Measurements from ENCODE around the gene HOXC5.

The HOXC5 gene

DNA sequence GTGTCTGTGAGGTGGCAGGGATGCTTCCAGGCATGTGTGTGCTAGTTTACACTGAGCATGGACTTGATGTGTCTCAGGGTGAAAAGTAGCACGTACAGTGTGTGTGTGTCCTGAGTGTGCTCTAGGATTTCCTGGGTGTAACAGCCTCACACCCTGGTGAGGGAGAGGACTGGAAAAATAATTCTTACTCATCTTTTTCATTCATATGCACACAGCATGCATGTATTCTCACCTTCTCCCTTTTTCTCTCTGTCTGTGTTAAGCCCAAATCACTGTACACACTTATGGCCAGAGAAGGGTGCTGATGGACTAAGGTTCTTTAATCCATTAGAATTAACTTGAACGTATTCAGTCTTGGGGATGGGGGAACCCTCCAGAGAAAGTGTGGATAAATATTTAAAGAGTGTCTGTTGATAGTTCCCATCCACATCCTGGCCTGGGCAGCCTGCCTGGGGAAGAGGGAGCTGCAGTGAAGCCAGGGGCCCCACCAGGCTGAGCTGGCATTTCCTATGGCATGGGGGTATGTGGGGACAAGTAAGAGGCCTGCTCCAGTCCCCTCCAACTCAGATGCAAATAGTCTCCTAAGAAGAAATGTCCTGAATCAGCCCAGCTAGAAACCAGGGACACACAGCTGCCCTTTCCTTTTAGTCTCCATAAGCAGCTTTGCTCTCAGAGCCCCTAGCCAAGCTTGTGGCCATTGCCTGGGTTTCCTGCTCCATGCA is 25.2 kb upstream of the HOXC5 start:
- no peak for DNase-seq

DNA sequence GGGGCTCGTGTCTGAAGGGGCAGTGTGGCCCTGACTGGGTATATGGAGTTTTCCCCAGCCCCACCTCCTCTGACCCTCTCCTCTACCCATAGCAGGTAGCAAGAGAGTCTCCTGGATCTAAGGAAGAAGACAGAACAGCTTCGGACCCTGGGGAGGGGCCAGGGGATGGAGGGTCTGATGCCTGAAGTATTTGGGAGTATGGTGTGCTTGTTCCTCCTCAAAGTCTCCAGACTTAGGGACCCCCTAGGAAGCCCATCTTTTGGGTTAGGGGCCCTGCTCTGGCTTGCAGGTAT is 24.6 kb upstream of the HOXC5 start:
- no peak for DNase-seq

DNA sequence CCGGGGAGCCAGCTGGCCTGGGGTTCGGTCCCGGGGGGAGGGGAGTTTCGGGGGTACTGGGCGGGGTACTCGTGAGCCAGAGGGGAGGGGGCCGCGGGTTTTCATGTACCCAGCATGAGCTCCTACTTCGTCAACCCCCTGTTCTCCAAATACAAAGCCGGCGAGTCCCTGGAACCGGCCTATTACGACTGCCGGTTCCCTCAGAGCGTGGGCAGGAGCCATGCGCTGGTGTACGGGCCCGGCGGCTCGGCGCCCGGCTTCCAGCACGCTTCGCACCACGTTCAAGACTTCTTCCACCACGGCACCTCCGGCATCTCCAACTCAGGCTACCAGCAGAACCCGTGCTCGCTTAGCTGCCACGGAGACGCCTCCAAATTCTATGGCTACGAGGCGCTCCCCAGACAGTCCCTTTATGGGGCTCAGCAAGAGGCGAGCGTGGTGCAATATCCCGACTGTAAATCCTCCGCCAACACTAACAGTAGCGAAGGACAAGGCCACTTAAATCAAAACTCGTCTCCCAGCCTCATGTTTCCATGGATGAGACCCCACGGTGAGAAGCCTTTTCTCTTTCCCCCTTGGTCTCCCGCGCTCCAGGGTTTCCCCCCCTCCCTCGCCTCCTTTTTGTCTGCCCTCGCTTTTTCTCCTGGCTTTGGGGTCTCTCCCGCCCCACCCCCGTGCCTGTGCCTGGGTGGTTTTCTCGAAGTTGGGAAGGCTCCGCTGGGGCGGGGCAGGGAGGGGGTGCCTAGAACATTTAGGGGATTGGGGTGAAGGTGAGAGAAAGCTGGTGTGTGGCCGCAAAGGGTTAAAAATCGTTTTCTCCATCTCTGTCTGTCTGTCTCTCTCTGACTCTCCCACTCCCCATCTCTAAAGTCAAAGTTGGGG is 23.4 kb upstream of the HOXC5 start:
- no peak for DNase-seq

DNA sequence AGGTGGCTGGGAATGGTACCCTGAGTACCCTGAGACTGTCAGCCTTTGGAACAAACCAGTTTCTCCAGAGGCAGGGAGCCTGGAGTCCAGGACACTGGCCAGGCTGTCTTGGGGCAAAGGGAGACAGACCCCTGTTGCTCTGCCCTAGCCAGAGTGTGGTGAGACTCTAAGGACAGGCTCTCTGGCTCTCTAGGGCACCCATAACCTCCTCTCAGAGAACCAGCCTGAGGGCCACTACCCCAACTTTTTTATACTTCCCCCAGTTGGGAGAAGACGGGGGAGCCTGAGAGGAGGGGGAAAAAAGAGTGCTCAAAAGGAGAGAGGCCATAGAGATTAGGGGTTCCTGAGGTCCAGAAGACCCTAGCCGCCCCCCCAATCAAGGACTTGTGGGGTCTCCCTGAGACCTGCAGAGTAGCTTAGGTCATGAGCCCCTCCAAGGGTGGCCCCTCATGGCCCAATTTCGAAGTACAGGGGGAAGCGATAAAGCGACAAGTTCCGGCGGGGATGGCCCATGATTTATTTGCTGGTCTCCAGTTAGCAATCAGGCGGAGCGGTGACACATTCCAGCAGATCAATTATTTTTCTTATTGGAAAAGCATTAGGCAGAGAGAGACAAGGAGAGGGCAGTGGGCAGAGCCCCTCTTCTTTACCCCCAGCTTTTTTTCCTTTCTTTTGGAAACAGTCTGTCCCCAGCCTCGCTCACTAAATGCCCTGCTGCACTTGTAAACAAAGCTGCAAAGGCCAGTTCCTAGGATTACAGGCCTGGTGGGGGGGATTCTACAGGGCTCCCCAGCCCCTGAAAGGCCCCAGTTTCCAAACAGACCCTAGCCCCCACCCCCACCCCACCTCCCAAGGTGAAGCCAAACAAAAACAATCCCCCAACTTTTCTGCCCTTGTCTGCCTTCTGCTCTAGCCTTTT is 22.5 kb upstream of the HOXC5 start:
- no peak for DNase-seq

- DNase-seq = no peak
Measured at GRCh38 chr12:54010972-54011664, 21.7 kb upstream of the HOXC5 start.

- DNase-seq = no peak
Measured at GRCh38 chr12:54011665-54012532, 21.0 kb upstream of the HOXC5 start.

GRCh38 chr12:54012631-54013409 is 20.0 kb upstream of the HOXC5 start:
- no peak for DNase-seq

- no peak for DNase-seq
Measured at GRCh38 chr12:54014377-54015017, 18.4 kb upstream of the HOXC5 start.

DNA sequence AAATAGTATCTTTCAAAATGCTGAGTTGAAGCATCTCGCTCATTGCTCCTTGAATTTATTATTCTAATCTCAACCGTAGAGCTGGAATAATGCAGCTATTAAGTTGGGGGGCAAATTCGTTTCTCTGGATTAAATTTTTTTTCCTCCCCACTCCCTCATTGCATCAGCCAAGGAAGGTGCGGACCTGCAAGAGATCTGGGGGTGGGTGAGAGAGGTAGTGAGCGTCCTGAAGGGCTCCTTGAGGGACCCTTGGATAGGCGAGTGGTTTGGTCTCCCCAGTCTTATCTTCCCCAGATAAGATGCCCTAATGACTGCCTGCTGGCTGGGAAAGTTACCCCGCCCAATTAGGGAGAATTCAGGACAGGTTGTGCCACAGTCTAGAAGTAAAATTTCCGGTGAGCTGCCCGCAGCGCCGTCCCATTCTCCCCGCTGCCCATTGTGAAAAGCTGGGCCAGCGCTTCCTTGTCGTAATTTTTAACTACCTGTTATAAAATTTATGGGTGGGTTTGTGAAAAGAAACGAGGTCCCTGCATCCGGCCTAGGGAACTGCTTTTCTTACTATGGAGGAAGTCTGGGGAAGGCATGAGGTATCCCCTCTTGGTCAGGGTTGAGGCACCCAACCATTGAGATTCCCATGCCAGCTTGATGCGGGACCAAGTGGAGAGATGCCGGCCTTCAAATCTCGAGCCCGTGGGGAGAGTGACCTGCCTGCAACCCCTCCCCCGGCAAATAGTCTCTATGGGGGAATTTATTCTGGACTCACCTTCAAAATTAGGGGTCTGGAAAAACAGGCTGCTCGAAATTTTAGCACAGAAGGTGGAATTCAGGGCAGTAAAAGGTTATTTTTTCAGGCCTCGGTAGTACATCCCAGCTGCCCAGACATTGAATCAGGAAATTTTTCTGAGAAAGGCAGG is 17.6 kb upstream of the HOXC5 start:
- DNase-seq = no peak

GRCh38 chr12:54016051-54016450 is 16.8 kb upstream of the HOXC5 start:
- DNase-seq = no peak

GRCh38 chr12:54016478-54016964 is 16.3 kb upstream of the HOXC5 start:
- peak; percentile 71 to 81 (median 79) for DNase-seq

DNA sequence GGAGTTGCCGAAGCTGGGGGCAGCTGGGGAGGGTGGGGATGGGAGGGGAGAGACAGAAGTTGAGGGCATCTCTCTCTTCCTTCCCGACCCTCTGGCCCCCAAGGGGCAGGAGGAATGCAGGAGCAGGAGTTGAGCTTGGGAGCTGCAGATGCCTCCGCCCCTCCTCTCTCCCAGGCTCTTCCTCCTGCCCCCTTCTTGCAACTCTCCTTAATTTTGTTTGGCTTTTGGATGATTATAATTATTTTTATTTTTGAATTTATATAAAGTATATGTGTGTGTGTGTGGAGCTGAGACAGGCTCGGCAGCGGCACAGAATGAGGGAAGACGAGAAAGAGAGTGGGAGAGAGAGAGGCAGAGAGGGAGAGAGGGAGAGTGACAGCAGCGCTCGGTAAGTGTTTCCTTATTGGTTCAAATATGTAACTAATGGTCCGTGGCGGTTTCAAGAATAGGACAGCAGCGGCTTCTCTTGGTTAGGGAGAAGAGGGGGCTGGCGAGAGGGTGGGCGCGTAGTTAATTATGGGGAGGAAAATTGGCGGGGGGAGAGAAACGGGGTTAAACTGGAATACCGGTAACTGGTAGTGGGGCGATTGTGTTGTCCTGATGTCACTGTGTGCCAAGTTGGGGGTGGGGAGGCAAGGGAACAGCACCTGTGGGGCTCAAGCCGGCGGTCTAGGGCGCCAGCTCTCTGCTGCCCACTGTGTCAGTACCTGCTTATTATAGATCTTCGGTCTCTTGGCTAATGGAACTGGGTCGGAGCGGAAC is 15.6 kb upstream of the HOXC5 start:
- peak; percentile 82 to 98 (median 97) for DNase-seq

DNA sequence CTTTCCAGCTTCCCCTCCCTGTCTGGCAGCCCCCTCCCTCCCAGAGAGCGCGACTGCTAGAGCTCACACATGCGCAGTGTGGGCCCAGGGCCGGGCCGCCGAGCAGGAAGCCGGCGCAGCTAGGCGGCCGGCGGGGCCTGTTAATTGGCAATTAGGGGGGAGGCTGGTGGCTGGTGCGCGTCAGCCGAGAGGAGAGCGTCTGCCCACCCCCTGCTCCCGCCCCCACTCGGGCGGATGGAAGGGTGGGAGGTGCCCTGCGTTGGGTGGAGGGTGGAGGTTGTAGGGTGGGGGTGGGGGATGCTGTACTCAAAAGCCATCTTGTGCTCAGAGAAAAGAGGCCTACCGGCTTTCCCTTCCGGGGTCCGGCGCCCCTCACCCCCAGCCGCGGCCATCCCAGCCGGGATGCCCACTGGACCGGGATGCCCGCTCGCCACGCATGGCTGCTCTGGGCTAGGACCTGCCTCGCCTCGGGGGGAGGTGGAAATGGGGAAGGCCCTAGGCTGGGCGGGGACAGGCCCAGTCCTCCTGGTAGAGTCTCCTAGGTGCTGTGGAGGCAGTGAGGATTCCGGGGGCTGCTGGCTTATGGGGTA is 14.9 kb upstream of the HOXC5 start:
- DNase-seq = peak; percentile 97 to 99 (median 99)

GRCh38 chr12:54018468-54018984 is 14.3 kb upstream of the HOXC5 start:
- DNase-seq = peak; percentile 29 to 82 (median 74)

DNA sequence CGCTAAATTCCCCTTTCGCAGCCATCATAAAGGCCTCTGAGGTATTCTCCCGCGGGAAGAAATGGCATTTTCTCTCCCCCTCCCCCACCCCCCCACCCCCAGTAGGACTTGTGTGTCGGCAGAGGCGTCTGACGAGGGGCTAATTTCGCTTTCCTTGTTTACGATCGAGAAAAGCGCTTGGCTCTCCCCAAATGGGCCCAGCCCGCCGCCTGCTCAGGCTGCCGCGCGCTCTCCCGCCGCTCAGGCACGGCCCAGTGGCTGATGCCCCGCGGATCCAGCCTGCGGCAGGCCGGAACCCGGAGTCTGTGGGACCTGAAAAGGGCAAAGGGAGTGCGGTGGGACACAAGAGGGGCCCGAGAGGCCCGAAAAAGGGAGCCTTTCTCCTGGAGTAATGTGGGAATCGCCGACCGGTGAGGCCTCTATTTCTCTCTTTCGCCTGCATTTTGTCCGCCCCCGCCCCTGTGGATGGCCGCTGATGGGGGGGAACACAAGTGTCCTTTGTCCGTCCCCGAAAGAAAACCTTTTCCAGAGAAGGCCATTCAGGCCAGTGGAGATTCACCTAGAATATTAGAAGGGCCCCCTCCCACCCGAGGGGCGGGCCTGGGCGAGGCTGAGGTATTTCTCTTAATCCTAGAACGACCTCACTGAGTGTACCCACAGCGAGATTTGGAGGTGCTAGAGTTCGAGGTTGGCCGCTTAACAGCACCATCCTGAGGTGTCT is 13.6 kb upstream of the HOXC5 start:
- DNase-seq = peak; percentile 32 to 80 (median 72)

GRCh38 chr12:54019924-54020590 is 12.8 kb upstream of the HOXC5 start:
- DNase-seq = peak; percentile 23 to 61 (median 47)
